IPS-15b (cell line): ENCODE data around the gene HECTD2.

Experiments used
- H3K27me3 ChIP-seq: one replicate; pipeline ENCODE4 v1.6.1; 2013; ENCODE audit warnings: low read length; ENCODE audit not compliant: control insufficient read depth, insufficient read depth
- H3K36me3 ChIP-seq: one replicate; pipeline ENCODE4 v1.6.1; 2013; ENCODE audit warnings: low read length; ENCODE audit not compliant: control insufficient read depth, insufficient read depth
- H3K4me1 ChIP-seq: one replicate; pipeline ENCODE4 v1.6.1; 2013; ENCODE audit warnings: mild to moderate bottlenecking, low read length; ENCODE audit not compliant: control insufficient read depth, insufficient read depth
- H3K4me3 ChIP-seq: one replicate; pipeline ENCODE4 v1.5.1; 2013; ENCODE audit warnings: low read depth, low read length
- H3K9ac ChIP-seq: one replicate; pipeline ENCODE4 v1.6.1; 2013; ENCODE audit warnings: low read depth, mild to moderate bottlenecking, low read length
- H3K9me3 ChIP-seq: one replicate; pipeline ENCODE4 v1.6.1; 2013; ENCODE audit warnings: mild to moderate bottlenecking, low read length; ENCODE audit not compliant: control insufficient read depth, insufficient read depth

The HECTD2 gene

DNA sequence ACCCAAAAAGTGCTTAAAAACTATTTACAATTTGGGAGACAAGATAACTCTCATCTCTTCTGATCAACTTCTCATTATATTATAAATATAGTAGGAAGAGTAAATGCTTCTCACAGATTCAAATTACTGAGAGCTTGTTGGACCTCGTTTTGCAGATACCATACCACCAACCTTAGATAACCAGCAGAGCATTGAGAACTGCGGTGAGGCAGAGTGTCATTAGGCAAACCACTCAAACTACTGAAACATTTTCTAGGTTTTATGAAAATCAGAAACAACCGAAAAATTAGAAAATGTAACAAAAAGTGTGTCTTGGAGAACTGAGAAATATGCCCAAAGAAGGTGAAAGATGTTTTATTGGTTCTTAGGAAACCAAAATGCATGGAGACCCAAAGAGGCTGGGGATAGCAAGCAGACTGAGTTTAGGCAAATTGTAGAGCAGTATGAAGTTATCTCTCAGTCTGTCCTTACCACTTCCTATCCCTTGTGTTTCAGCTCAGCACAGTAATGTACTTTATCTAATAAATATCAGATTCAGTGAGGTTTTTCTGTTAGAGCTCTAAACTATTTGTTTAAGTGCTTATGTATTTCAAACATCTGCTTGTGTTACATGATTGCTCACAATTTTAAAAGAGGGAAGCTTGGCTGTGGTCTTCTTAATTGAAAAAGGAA lies 77.9 kb downstream of the HECTD2 start:
- Histone ChIP-seq H3K36me3 (no peaks in the 10 kb centered on the region), H3K4me1 (no peaks in the 10 kb centered on the region)

GRCh38 chr10:91493313-91493712 lies 83.2 kb downstream of the HECTD2 start:
- Histone ChIP-seq H3K9ac (no peak overlapping the region), H3K4me1 (no peaks in the 10 kb centered on the region)

More for the DNA sequence above, 77.9 kb downstream of the HECTD2 start:
- Histone ChIP-seq H3K9ac (no peak overlapping the region), H3K27me3 (no peaks in the 10 kb centered on the region), H3K4me3 (no peak overlapping the region), H3K9me3 (no peaks in the 10 kb centered on the region)

DNA sequence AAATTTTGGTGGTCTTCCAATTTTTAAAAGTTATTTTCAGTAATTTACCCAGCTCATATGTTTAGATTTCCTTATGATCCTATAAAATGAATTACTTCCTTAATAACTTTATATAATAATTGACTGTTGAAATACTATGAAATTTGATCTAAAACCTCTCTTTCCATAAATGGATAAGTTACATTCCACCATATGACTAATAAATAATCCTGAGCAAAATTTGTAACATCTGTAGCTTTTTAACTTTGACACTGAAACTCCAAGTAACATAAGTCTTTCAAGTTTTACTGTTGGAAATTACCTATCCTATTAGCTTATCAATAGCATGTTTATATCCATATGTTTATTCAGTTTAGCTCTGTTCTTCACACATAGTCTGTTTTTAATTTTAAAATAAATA lies 85.3 kb downstream of the HECTD2 start:
- Histone ChIP-seq H3K9me3 (no peaks in the 10 kb centered on the region), H3K9ac (no peak overlapping the region), H3K36me3 (no peaks in the 10 kb centered on the region), H3K4me1 (no peaks in the 10 kb centered on the region), H3K4me3 (no peak overlapping the region), H3K27me3 (no peaks in the 10 kb centered on the region)

More at GRCh38 chr10:91493313-91493712, 83.2 kb downstream of the HECTD2 start:
- Histone ChIP-seq H3K9me3 (no peaks in the 10 kb centered on the region), H3K27me3 (no peaks in the 10 kb centered on the region), H3K4me3 (no peak overlapping the region), H3K36me3 (no peaks in the 10 kb centered on the region)

- H3K9ac ChIP-seq: no peak overlapping the region
- no peaks in the 10 kb centered on the region for H3K27me3 ChIP-seq
- no peak overlapping the region for H3K4me3 ChIP-seq
- no peaks in the 10 kb centered on the region for H3K4me1 ChIP-seq
- H3K36me3 ChIP-seq: no peaks in the 10 kb centered on the region
- H3K9me3 ChIP-seq: no peaks in the 10 kb centered on the region
Observed at GRCh38 chr10:91496016-91496415, 85.9 kb downstream of the HECTD2 start.

DNA sequence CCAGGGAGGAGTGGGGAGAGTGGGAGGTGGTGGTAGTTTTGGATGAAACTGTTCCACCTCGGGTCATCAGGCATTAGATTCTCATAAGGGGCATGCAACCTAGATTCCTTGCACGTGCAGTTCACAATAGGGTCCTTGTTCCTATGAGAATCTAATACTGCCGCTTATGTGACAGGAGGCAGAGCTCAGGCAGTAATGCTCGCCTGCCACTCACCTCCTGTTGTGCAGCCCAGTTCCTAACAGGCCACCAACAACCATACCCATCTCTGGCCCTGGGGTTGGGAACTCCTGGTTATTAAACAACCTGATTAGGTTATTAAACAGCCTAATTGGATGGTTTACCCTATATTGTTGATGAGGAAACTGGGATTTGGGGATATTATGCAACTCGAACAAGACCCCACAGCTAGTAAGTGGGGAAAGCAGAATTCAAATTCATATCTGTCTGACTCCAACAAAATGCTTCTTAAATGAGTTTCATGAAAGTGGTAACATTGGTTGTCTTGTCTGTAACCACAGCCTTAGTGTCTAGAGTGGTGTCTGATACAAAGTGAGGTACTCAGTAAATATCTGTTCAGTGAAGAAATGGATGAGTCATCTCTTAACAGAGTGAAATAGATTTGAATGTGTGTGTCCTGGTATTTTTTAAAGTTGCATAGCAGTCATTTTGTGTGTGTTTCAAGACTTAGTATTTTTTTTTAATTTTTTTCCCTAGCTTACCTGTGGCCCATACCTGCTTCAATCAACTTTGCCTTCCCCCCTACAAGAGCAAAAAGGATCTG lies 101.6 kb downstream of the HECTD2 start:
- no peaks in the 10 kb centered on the region for H3K9me3 ChIP-seq
- H3K9ac ChIP-seq: no peak overlapping the region
- H3K27me3 ChIP-seq: no peaks in the 10 kb centered on the region
- H3K36me3 ChIP-seq: no peaks in the 10 kb centered on the region
- no peaks in the 10 kb centered on the region for H3K4me1 ChIP-seq
- H3K4me3 ChIP-seq: no peak overlapping the region

DNA sequence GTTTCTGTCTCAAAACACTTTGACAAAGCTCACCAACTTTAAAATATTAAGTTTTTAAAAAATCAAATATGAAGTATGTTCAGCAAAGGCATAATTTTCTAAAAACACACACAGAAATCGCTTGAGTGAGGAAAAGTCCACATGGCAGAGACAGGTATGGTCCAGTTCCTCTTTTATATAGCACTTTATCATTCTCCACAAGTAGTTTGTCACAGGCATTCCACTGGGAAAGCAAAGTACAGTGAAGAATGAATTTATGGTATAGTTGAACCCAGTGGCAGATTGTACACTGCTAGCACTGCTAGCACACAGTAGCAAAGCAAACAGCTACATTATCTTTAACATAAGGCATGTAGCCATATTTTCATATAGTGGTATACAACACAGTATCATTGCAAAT lies 102.3 kb downstream of the HECTD2 start:
- Histone ChIP-seq H3K4me1 (no peaks in the 10 kb centered on the region), H3K4me3 (no peak overlapping the region), H3K36me3 (no peaks in the 10 kb centered on the region), H3K27me3 (no peaks in the 10 kb centered on the region), H3K9ac (no peak overlapping the region), H3K9me3 (no peaks in the 10 kb centered on the region)

DNA sequence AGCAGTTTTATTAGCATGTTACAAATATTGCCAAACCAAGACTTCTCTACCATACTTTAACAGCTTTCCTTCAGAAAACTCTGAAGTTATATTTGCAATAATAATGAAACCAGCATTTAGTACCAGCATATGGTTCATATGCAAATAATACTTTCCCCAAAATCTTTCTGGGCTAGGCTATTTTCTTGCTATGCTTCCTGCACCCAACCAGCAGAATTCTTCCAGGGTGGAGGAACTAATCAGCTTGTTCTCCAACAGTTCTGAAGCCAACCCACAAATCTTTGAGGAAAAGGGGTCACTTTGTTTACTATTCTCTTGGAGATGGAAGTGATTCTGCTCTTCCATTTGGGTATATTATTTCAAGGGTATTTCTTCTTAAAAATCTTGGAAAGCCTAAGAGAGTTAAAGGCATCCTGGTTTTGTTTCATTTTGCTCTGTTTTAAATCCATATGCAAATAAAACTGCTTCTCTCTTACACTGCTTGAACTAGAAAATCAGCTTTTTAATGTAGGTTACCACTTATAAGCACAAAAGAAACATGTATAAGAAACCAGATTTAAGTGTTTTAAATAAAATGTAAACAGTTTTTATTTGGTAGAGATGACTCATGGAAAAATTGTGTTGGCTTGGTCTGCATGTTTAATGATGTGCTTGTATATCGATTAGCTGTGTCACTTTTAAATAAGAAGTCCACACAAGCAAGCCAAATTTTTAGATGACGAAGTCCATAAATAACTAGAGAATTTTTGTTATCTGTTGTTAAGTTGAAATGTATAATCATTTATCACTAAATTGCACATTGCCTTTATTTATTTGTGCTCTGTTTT lies 103.7 kb downstream of the HECTD2 start:
- Histone ChIP-seq H3K9ac (no peak overlapping the region), H3K27me3 (no peaks in the 10 kb centered on the region), H3K4me3 (no peak overlapping the region), H3K9me3 (no peaks in the 10 kb centered on the region), H3K4me1 (no peaks in the 10 kb centered on the region), H3K36me3 (no peaks in the 10 kb centered on the region)

DNA sequence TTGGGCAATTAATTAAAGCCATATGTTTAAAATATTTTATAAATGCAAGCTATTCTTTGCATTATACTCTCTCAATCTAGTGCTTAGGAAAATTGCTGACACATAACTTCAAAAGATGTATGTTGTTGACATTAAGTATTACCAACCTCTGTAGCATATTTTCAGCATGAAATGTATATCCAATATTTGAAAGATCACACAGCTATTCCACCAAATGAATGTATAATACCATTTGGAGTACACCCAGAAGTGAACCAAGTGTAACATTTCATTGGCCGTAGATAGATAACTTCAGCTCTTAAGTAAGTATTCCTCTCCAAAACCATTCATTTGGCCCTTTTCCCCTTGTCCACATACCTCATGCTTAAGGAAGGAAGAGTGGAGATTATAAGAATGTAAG lies 104.6 kb downstream of the HECTD2 start:
- H3K4me3 ChIP-seq: no peak overlapping the region
- no peaks in the 10 kb centered on the region for H3K4me1 ChIP-seq
- H3K36me3 ChIP-seq: no peaks in the 10 kb centered on the region
- no peak overlapping the region for H3K9ac ChIP-seq
- H3K27me3 ChIP-seq: no peaks in the 10 kb centered on the region
- H3K9me3 ChIP-seq: no peaks in the 10 kb centered on the region

DNA sequence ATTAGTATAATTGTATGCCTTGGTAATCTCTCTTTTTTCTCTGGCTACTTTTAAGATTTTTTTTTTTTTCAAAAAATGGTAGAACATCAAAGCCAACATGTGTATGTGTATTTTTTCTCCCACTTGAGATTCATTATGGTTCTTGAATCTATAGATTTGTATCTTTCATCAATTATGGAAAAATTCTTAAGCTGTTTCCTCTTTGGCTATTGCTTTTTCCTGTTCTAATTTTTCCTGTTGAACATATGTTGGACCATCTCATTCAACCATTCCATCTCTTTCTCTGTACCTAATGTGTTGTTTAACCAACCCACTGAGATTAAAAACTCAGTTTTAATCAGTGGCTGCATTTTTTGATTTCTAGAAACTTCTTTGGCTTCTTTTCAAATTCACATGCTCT lies 107.2 kb downstream of the HECTD2 start:
- Histone ChIP-seq H3K9ac (no peak overlapping the region), H3K9me3 (no peaks in the 10 kb centered on the region)

DNA sequence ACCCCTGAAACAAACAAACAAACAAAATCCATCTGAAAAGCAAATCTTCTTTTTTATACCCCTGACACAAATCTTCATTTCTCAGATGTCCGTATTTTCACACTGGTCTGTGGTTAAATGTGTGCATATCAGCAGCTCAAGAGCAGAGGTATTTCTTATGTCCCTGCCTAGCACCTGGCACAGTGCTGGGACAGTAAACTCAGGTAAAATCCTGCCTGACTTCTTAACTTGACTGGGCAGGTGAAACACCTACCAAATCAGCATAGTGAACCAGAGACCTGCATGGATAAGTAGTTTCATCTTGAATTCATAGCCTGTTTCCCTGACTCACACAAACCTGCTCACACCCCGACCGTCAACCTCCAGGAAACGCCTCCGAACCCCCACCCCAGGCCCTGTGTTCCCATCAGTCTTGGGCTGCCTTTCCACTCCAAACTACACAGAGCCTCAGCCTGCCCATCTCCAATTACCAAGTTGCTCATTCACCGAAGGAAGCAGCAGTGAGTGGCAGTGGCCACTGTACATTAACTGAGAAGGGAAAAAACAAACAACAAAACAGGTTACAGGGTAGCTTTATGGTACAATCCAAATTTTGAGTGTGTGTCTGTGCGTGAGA lies 109.9 kb downstream of the HECTD2 start:
- Histone ChIP-seq H3K9ac (no peak overlapping the region), H3K27me3 (no peaks in the 10 kb centered on the region), H3K36me3 (no peaks in the 10 kb centered on the region), H3K9me3 (no peaks in the 10 kb centered on the region), H3K4me1 (no peaks in the 10 kb centered on the region), H3K4me3 (no peak overlapping the region)

More for the DNA sequence above, 107.2 kb downstream of the HECTD2 start:
- no peaks in the 10 kb centered on the region for H3K36me3 ChIP-seq
- no peaks in the 10 kb centered on the region for H3K27me3 ChIP-seq
- H3K4me3 ChIP-seq: no peak overlapping the region
- H3K4me1 ChIP-seq: no peaks in the 10 kb centered on the region

GRCh38 chr10:91520661-91521060 lies 110.5 kb downstream of the HECTD2 start:
- H3K4me1 ChIP-seq: no peaks in the 10 kb centered on the region
- H3K4me3 ChIP-seq: no peak overlapping the region
- no peak overlapping the region for H3K9ac ChIP-seq
- H3K9me3 ChIP-seq: no peaks in the 10 kb centered on the region
- H3K27me3 ChIP-seq: no peaks in the 10 kb centered on the region
- H3K36me3 ChIP-seq: no peaks in the 10 kb centered on the region
